Renal pelvis (tissue), 4 donors: Measurements from ENCODE around the gene FCRLA. TPM values are rescaled to one million over a fixed set of nuclear protein-coding genes. Genes with fewer than 3 reads are reported as not detected.
"Not testable (repeated sequence)": the region's sequence is repeated elsewhere in the genome, so short reads cannot be mapped to it uniquely, and the experiment has no call there.

Source experiments
- DNase-seq: peaks from one replicate; pipeline ENCODE4 v3.0.0-alpha.2; 2013
- polyA plus RNA-seq, 3 donors: library from polyadenylated mRNA; unstranded; fragments of 120-200 nt; gene quantifications; one replicate each; pipeline ENCODE4 v1.2.1, GENCODE V29; 2013; ENCODE audit not compliant: insufficient read length in 3 of 3

The FCRLA gene
- polyA plus RNA-seq, 3 donors = 0.24 TPM; not detected in 2

DNA sequence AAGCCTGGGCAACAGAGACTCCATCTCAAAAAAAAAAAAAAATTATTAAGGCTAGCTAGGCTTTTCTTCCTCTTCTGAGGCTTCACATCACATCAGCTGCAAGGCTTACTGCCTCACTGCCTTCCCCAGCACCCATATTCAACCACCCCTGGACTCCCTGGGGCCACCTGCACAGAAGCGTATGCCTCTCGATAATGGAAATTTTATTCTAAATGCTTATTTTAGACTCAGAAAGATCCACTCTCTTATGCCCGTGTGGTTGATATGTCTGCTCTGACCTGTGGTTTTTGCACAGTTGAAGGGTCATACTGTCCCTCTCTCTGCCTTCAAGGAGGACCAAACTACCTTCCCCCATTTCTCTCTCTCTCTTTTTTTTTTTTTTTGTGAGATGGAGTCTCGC lies 1.5 kb upstream of the FCRLA start:
- no peak for DNase-seq

DNA sequence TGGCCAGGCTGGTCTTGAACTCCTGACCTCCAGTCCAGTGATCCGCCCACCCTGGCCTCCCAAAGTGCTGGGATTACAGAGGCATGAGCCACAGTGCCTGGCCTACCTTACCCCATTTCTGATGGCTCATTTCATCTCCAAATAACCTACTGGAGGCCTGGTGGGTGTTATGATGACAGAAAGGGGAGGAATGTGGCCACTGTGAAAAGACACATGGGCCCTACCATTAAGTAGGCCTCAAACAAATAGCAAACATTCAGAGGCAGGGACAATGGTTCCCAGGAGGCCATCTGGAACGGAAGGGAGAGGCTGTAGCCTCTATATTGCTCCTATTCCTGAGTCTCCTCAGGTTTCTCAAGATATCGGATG lies 932 bp upstream of the FCRLA start:
- no peak for DNase-seq

DNA sequence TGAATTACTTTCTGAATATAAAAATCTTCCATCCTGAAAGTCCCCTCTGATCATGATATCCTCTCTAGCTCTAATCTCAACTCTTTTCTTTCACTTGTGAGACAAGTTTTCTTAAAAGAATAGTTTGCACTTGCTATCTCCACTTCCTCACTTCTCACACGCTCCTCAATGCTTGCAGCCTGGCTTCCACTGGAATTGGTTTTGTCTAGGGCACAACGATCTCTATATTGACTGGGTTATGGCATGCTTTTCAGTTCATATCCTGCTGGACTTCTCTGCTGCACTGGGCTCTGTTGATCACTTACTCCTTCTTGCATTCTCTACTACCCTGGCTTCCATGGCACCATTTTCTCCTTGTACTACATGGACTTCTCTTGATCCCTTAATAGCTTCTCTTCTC lies 474 bp downstream of the FCRLA start:
- DNase-seq = no peak

DNA sequence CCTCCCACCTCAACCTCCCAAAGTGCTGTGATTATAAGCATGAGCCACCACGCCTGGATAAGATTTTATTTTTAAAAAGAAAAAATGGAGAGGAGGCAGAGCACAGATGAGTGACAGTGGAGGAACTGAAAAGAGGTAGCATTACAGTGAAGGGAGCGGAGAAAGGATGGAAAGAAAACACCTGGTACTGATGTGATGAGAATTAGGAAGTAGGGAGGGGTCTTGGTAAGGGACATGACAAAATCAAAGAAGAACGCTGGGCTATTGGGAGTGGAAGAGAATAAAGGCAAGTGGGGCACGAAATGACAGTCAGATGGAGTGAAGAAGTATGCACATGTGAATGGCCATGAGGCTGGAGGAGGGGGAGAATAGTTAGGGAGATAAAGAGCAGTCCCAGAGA lies 2.3 kb downstream of the FCRLA start:
- no peak for DNase-seq

DNA sequence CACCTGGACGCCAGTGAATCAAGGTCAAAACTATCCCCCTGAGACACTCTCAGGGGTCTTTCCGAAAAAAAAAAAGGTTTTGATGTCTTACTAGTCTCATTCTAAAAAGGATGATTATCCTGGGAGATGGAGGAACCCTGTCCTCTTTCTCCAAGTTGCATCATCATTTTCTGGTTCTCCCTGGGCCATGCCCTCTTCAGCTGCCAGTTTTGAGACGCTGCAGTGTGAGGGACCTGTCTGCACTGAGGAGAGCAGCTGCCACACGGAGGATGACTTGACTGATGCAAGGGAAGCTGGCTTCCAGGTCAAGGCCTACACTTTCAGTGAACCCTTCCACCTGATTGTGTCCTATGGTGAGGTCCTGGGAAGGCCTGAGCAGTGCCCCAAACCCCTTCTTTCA lies 3.5 kb downstream of the FCRLA start:
- DNase-seq = no peak

DNA sequence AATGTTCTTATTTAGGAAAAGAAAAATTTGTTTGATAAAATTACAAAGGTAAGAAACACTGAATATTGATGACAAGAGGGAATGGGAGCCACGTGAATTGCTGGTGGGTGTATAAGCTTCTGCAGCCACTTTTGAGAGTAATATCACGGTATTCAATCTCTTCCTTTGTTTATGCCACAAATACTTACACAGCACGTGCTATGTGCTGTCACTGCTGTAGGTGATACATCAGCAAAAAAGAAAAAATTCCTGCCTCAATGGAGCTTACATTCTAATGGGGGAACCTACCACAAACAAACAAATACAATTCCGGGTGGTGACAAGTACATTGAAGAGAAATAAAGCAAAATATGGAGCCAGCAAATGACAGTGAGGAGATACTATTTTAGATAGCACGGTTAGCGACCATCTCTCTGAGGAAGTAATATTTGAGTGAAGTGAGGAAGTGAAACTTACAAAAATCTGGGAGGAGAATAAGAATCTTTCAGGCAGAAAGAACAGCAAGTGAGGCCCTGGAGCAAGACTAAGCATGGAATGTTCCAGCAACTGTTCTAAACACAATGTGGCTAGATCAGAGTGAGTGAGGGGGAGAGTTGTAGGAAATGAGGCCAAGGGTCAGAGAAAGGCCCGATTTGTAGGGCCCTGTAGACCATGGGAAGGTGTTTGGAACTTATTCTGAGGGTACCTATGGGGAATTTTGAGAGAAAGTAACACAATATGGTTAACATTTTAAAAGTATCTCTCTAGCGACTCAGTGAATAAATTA lies 11.7 kb downstream of the FCRLA start:
- no peak for DNase-seq

DNA sequence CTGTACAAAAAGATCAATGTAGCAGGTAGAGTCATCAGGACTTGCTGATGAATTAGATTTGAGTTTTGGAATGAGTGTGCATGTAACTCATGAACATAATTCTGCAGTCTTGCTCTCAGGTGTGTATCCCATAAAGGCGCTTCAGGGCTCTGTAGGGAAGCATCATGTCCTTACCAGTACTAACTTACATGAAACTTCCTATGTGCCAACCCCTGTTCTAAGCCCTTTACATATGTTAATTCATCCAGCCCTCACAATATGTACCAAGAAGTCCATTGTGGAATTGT lies 12.2 kb downstream of the FCRLA start:
- DNase-seq = no peak

DNA sequence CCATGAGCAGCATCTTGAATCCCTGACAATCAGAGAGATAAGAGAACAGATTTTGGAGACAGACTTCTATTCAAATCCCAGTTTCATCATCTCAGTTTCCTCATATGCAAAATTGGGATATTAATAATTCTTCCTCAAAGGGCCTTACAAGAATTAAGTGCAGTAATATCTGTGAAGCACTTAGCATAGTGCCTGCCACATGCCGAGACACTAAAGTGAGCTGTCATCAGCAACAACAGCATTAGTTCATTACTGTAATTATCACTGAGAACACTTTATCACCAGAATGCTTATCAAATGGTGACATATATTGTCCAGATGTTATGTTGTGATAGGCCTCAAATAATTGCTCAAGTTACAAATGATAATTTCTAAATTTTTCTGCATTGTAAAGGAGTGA lies 13.4 kb downstream of the FCRLA start:
- DNase-seq = no peak

DNA sequence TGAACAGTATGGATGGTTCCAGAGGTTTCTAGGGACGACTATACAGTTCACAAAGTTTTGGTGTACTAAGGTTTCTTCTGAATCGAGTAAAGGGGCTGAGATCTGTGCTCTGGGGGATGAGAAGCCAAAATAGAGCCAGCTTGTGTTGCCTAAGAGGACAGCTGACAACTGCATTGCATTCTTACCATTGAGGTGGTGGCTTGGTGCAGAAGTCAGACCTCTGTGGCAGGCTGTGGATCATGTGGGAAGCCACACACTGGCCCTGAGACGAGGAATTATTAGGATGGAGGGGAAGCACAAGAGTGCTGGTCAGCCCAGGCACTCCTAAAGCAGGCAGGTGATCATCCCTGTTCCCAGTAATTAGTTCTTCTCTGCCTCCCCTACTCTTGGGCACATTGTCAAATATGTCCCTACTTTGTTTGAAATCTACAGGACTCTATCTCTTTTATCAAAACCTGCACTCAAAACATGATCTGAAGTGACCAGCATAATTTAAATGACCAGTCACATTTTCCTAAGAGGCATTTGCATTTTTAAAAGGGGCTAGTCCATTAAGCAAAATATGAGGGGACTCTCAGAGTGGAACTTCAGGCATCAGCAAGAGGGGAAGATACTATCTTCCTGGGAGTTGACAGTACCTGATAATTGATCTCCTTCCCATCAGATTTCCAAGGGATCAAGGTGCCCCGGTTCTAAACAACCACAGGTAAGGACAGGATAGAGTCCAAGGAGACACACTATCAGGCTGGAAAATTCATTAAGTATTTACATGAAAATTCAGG lies 14.1 kb downstream of the FCRLA start, which contains the start of gene FCRLB:
Gene FCRLB (plus strand): TSS at position 589 of the 782 bp plus-strand sequence. CDS start 1,129 bp downstream, outside the sequence.
- no peak for DNase-seq

DNA sequence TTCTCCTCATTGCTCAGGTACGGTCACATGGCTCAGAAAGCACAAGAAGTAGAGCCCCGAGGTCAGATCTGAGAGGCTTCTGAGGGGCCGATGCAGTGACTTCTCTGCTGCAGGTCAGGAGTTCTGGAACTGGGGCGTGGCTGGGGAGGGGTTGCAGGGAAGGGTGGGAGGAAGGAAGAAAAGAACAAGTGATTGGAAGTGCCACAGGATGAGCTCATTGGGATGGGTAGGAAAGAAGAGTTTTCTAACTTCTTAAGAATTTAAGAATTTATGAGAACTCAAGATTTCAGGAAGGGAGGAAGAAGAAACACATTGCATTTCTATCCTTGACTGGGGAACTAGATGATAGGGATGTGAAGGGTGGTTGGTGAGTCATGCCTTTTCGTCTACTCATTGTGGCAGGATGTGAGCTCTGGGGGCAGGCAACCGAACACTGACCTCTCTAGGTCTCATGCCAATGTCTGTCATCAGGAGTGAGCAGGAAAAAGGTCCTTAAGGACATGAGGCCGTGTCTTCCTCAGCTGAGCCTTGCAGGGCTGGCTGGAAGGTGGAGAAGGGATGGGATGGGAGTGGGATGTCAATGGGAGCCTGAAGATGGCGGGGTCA lies 14.8 kb downstream of the FCRLA start:
- DNase-seq = no peak

DNA sequence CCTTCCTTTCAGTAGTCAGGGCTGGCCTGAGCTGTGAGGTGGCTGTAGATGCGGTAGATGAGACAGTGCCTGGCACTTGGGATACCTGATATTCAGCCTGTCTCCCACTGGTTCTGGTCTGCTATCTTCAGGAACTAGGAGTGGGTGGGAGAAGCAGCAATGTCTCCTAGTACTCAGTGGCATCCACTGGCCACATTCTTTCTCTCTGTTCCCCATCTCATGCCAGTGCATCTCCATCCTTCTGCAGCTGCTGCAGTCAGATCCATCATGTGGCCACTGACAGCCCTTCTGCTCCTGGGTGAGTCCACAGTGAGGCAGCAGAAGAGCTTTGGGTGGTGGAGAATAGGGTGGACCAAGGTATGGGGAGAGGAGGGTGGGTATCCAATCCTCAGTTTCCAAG lies 15.4 kb downstream of the FCRLA start:
- DNase-seq = no peak

DNA sequence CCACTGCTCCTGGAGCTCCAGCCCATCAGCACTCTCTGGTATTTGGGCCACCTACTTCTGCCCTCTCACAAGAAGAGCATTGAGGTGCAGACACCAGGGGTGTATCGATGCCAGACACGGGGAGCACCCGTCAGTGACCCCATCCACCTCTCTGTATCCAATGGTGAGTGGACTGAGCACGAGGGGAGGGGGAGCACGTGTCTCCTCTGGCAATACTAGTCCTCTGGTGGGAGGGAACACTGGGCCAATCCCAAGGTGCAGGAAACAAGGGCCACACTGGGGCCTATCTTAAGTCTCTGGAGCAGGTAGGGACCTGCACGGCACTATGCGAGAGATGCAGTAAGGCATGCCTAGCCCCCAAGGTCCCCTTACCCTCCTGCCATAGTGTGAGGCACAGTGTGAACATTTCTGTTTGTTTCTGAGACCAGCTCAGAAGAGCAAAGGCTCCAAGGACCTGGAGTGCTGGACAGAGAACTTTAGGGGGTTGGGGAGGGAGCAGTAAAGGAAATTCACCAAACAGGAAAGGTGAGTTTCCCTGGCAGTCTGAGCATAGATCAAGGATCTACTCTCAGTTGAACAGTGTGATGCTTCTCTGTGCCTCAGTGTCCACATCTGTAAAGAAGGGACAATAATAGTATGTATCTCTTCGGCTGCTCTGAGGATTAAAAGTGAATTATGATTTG lies 16.6 kb downstream of the FCRLA start:
- DNase-seq = no peak

DNA sequence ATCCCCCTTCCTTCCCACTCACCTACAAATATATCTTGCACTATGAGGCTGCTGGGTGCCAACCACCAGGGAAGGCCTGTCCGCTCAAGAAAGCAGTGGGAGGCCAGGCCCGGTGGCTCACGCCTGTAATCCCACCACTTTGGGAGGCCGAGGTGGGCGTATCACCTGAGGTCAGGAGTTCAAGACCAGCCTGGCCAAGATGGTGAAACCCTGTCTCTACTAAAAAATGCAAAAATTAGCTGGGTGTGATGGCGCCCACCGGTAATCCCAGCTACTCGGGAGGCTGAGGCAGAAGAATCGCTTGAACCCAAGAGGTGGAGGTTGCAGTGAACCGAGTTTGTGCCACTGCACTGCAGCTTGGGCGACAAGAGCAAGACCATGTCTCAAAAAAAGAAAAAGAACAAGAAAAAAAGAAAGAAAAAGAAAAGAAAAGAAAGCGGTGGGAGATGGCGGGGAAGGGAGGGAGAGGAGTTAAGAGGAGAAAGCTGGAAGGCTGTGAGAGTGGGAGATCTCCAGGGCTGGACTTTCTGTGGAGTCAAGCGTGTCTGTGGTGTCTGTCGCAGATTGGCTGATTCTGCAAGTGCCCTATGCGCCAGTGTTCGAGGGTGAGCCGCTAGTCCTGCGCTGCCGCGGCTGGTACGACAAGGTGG lies 18.4 kb downstream of the FCRLA start:
- DNase-seq = not testable (repeated sequence)

DNA sequence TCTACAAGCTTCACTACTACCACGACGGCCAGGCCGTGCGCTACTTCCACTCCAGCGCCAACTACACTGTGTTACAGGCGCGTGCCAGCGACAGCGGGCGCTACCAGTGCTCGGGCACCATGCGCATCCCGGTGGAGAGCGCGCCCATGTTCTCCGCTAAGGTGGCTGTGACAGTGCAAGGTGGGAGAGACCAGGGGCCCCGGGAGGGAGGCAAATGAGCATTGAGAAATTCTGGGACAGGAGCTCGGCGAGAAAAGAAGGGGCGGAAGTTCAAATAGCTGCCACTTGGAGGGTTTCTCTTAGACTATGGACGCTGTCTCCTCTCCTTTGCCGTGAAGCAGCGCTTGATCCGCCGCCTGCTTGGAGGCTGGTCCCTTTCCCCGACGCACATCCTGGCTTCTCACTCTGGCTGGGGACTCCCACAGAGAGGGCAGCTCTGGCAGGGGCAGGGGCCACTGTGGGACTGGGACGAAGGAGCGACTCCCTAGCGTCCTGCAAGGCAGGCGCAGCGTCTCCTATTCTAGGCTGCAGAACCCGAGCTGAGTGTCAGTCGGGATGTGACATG lies 19.0 kb downstream of the FCRLA start:
- DNase-seq = no peak

DNA sequence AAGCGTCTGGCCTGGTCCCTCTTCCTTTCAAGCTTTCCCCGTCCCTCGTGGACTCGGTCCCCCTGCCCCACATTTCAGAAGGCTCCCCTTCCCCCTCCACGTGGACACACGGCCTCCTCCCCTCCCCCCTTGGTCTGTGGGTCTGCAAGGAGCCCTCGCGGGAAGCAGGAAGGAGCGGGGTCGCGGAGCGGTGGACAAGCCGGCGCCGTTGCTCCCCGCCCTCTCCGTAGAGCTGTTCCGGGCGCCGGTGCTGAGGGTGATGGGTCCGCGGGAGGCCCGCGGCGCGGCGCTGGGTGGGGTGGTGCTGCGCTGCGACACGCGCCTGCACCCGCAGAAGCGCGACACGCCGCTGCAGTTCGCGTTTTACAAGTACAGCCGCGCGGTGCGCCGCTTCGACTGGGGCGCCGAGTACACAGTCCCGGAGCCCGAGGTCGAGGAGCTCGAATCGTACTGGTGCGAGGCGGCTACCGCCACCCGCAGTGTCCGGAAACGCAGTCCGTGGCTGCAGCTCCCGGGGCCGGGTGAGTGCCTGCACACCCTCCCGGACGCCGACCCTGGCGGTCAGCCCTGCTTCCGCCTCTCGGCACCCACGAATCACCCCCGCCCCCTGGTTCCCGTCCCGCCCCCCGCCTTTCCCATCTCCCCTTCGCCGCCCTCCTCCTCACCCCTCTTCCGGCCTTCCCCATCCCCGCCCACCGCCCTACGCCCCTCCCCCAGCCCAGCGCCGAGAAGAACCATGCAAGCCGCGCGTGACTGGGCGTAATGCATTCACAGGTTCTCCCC lies 19.6 kb downstream of the FCRLA start:
- DNase-seq = peak; percentile 88

DNA sequence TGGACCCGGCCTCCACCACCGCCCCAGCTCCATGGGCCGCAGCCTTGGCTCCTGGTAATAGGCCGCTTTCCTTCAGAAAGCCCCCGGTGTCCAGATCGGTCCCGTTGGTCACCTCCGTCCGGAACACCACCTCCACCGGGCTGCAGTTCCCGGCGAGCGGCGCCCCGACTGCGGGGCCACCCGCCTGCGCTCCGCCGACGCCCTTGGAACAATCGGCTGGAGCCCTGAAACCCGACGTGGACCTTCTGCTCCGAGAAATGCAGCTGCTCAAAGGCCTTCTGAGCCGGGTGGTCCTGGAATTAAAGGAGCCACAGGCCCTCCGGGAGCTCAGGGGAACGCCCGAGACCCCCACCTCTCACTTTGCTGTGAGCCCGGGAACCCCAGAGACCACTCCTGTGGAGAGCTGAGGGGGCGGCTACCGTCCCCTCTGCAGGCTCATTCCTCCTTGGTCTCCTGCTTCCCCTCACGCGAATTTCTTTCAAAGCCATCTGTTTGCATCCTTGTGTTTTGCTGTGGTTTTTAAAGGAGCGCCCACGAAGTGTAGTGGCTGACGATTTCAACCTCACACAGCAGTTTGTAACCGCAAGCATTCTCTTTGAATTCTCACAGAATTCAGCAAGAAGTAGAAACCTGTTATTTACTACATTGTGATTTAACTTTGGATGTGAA lies 20.4 kb downstream of the FCRLA start:
- DNase-seq = peak; percentile 24

DNA sequence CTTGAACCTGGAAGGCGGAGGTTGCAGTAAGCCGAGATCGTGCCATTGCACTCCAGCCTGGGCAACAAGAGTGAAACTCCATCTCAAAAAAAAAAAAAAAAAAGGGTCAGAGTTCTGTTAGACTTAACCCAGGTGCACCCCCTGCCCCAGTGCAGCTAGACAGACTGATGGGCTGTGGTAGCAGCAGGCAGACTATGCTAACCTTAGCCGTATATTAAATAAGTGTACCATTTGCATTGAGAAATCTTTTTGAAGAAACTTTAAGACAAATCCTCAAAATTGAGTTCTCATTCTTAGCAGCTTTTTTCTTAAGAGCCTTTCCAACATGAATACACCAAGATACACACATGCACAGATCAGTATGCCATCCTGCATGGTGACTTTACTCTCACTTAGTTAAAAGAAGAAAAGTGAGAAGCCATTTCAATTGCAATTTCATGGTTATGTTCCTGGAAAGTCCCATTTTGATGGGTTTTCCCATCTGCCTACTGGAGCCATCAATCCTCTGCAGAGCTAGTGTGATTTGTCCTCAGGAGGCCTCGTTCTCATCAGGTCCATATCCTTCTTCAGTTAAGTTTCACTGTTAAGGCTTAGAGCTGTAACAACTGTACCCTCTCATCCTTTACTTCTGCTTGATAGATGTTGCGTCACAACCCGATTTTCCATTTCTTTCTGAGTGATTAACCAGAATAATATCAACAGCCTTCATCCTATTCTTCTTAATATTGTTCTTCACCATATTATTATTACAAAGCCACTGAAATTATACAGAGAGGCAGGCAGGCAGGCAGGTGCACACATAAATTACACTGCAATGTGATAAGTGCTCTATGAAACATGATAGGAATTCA lies 21.6 kb downstream of the FCRLA start:
- DNase-seq = no peak

DNA sequence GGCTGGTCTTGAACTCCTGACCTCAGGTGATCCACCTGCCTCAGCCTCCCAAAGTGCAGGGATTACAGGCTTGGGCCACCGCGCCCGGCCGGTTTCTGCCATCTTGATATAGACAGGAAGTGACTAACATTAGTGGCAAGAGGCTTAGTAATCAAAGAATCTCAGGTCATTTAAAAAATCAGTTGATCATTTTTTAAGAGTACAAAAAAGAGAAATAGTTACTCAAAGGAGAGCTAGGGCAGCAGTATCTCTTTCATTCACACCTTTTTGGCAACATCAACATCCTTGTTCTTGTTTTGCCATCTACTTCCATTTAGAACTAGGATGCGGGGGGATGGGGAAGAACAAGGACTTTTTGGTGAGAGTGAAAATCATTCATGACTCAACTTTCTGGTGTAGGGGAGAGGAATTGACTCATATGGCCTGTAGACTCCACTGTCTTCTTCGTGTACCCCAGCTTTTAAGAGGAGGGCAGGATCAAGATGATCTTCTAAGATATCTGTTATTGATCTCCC lies 23.1 kb downstream of the FCRLA start:
- no peak for DNase-seq

DNA sequence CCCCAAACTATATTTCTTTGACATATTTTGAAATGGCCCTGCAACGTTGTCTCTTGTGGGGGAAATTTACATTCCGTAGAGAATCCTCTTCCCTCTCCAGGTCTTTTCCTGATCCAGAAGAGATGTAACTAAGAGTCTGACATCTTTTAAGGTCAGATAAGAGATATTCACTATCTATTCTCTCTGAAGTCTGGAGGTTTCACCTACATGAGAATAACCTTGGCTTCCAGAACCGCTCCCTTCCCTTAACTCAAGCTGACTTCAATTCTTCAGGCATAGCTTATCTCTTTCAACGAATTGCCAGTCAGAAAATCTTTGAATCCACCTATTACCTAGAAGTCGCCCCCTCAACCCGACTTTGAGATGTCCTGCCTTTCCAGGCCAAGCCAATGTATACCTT lies 24.2 kb downstream of the FCRLA start:
- no peak for DNase-seq
